Activated B cell treated with CpG ODN at 0.5 μM for 24 hours (primary cell): ENCODE results near the gene MAD1L1. TPM values are rescaled to one million over a fixed set of nuclear protein-coding genes. Genes with fewer than 3 reads are reported as not detected.
A peak's percentile ranks its signal among the peaks of the same experiment; 100 is the strongest.

Source experiments
- ATAC-seq: fragments of 200-7000 bp; cut with Tn5 transposase; one replicate; pipeline ENCODE4 v1.10.0; 2021; ENCODE audit warnings: low read depth, mild to moderate bottlenecking, moderate library complexity
- CTCF ChIA-PET: fragments of 350-600 bp; sonication (Branson Sonifier 250); formaldehyde crosslinking; loops from one replicate; lab custom pipeline; 2021; ENCODE audit warnings: antibody characterized with exemption; lab: Charles Lee
- POLR2A ChIA-PET: fragments of 350-600 bp; sonication (Branson Sonifier 250); formaldehyde crosslinking; loops from one replicate; lab custom pipeline; 2021; ENCODE audit warnings: antibody characterized with exemption; lab: Charles Lee
- DNase-seq: peaks from one replicate; pipeline ENCODE4 v3.0.0; 2022
- H3K27ac Mint-ChIP-seq: one replicate; pipeline ENCODE4 v1.8.0; 2020; ENCODE audit warnings: mixed read lengths
- H3K27me3 Mint-ChIP-seq: one replicate; pipeline ENCODE4 v1.8.0; 2021; ENCODE audit warnings: mixed read lengths
- H3K36me3 Mint-ChIP-seq: one replicate; pipeline ENCODE4 v1.8.0; 2021; ENCODE audit warnings: low read depth, mixed read lengths
- H3K4me1 Mint-ChIP-seq: one replicate; pipeline ENCODE4 v1.8.0; 2021; ENCODE audit warnings: mixed read lengths
- H3K4me3 Mint-ChIP-seq: one replicate; pipeline ENCODE4 v1.8.0; 2020; ENCODE audit warnings: mild to moderate bottlenecking, mixed read lengths
- H3K9me3 Mint-ChIP-seq: one replicate; pipeline ENCODE4 v1.8.0; 2020; ENCODE audit warnings: mixed read lengths
- CTCF ChIP-seq: fragments of 200-600 bp; IDR thresholded peaks from one replicate; pipeline ENCODE4 v1.8.0; 2022; ENCODE audit warnings: antibody characterized with exemption, mild to moderate bottlenecking
- intact Hi-C: fragments of 100-400 bp; cut with micrococcal nuclease; formaldehyde crosslinking; loops from one replicate; pipeline ENCODE4 v1.15.1; 2024
- total RNA-seq: library from RNA; stranded (reverse); gene quantifications from 2 replicates; pipeline ENCODE4 v1.2.3, GENCODE V29; 2022

The MAD1L1 gene
- total RNA-seq, 1 donor from 2014 or later, result 54.6 TPM

DNA sequence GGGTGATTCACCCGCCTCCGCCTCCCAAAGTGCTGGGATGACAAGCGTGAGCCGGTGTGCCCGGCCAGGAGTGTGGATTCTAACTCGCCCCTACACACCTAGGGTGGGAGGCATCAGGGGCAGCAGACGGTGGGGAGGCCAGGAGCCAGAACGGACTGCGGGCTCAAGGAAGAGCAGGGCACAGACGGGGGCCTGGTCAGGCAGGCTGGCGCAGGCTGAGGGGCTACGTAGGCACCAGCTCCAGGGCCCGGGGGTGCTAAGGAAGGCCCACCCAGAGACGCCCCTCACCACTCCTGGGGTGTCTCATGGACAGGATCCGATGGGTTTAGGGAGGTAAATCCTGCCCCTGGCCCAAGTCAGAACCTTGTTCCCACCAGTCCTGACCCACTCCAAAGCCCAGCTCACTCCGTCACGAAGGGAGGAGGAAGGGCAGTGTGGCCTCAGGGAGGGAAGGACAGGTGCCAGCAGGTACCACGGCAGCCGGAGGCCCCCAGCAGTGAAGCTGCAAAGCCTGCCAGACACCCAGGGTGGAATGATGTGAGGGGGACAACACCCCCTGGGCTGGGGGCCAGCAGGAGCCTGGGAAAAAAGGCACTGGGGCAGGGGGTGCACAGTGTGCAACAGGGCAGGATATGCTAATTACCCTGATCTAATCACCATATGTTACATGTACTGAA, 251.4 kb downstream of the MAD1L1 start:
- Mint-ChIP-seq H3K9me3 (no peaks in the 10 kb centered on the region), H3K36me3 (peaks cover 22% of the 10 kb centered on the region), H3K4me3 (no peak overlapping the region), H3K27me3 (no peaks in the 10 kb centered on the region), H3K27ac (peak overlapping the region; percentile 75), H3K4me1 (peaks cover 24% of the 10 kb centered on the region)
- ATAC-seq, result no peak
- ChIA-PET CTCF (no interaction called here), POLR2A (no interaction called here)
- no peak for TF ChIP-seq CTCF
- DNase-seq, result no peak
- intact Hi-C loops, result no loop called here

- ChIA-PET POLR2A (interaction anchor here (0.6 to 0.8 kb wide), 3 partner anchors 34 to 91 kb away, joined by 3 to 4 read pairs (median 3); no protein-coding TSS in a partner anchor), CTCF (interaction anchor here (0.6 kb wide), 1 partner anchor 60 kb away, joined by 3 read pairs; no protein-coding TSS in a partner anchor)
- intact Hi-C loops, result no loop called here
- Mint-ChIP-seq H3K4me1 (peaks cover 24% of the 10 kb centered on the region), H3K36me3 (peaks cover 22% of the 10 kb centered on the region), H3K4me3 (peak overlapping the region; percentile 57), H3K27me3 (no peaks in the 10 kb centered on the region), H3K27ac (peak overlapping the region; percentile 75), H3K9me3 (no peaks in the 10 kb centered on the region)
- TF ChIP-seq CTCF, result no peak
- ATAC-seq (peak; percentile 95), DNase-seq (peak; percentile 48)
Measured at GRCh38 chr7:1979591-1980560, 252.9 kb downstream of the MAD1L1 start.

- ChIA-PET CTCF (no interaction called here), POLR2A (no interaction called here)
- H3K9me3 Mint-ChIP-seq, result no peaks in the 10 kb centered on the region
- peaks cover 25% of the 10 kb centered on the region for H3K36me3 Mint-ChIP-seq
- no peak overlapping the region for H3K27ac Mint-ChIP-seq
- H3K4me1 Mint-ChIP-seq, result peaks cover 26% of the 10 kb centered on the region
- DNase-seq (no peak), ATAC-seq (no peak)
- no peak overlapping the region for H3K4me3 Mint-ChIP-seq
- no peak for TF ChIP-seq CTCF
- intact Hi-C loops, result no loop called here
- H3K27me3 Mint-ChIP-seq, result no peaks in the 10 kb centered on the region
Measured at GRCh38 chr7:1978656-1979590, 253.8 kb downstream of the MAD1L1 start.

GRCh38 chr7:1977876-1978441, 254.8 kb downstream of the MAD1L1 start:
- peaks cover 26% of the 10 kb centered on the region for H3K4me1 Mint-ChIP-seq
- ChIA-PET CTCF (no interaction called here), POLR2A (no interaction called here)
- no peak for ATAC-seq
- H3K27ac Mint-ChIP-seq, result no peak overlapping the region
- H3K4me3 Mint-ChIP-seq, result no peak overlapping the region
- no peak for TF ChIP-seq CTCF
- H3K36me3 Mint-ChIP-seq, result peaks cover 25% of the 10 kb centered on the region
- H3K9me3 Mint-ChIP-seq, result no peaks in the 10 kb centered on the region
- no peak for DNase-seq
- H3K27me3 Mint-ChIP-seq, result no peaks in the 10 kb centered on the region
- intact Hi-C loops, result no loop called here
